ENCODE data around the gene SDF2L1.

The SDF2L1 gene

GRCh38 chr22:21622011-21622918, 19.8 kb upstream of the SDF2L1 start:
- no peak for TF ChIP-seq CTCF (IDR thresholded peaks at IDR 0.05; ENCODE audit: extremely low read depth, insufficient read depth, missing control alignments)
- in situ Hi-C loops (cut with MboI; ENCODE audit: low pct_unique_long_range_greater_than_20kb, low sequenced_read_pairs, unreplicated experiment), result no loop called here
- DNase-seq (ENCODE audit: low spot score), result no peak

DNA sequence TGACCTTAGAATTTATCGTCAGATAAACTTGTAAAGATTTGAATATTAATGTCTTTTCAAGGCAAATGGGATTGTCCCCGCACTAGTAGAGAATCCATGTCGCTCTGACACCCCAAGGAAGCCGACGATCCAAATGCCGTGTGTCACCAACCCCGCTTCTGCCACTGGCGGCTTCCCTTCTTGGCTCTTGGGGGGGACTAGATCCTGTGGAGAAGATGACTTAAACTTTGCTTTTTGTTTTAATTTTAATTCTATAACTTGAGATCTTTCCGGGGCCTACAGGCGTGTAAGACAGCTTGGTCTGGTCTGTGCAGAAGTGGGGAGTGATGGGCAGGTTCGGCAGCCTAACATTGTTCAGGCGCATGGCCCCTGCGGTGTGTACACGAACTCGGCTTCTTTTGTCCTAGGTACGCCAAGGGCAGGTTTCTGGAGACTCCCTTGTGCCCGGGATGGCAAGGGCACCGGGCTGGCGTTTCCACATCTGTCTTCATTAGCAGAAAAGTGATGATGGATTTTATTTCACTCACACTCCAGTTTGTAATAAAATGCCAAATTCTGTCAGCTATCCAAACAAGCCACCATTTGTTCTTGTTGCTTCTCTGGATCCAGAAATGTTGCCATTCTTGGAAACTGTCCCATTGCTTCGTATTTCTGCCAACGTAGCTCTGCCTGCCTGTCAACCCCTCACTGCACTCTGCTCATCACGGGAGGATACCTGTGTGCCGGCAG, 19.0 kb upstream of the SDF2L1 start:
- no peak for DNase-seq (ENCODE audit: low spot score)
- in situ Hi-C loops (cut with MboI; ENCODE audit: low pct_unique_long_range_greater_than_20kb, low sequenced_read_pairs, unreplicated experiment), result no loop called here
- TF ChIP-seq CTCF (IDR thresholded peaks at IDR 0.05; ENCODE audit: extremely low read depth, insufficient read depth, missing control alignments), result no peak

GRCh38 chr22:21623648-21623970, 18.5 kb upstream of the SDF2L1 start:
- no peak for DNase-seq (ENCODE audit: low spot score)
- in situ Hi-C loops (cut with MboI; ENCODE audit: low pct_unique_long_range_greater_than_20kb, low sequenced_read_pairs, unreplicated experiment), result no loop called here
- TF ChIP-seq CTCF (IDR thresholded peaks at IDR 0.05; ENCODE audit: extremely low read depth, insufficient read depth, missing control alignments), result no peak

- TF ChIP-seq CTCF (IDR thresholded peaks at IDR 0.05; ENCODE audit: extremely low read depth, insufficient read depth, missing control alignments), result peak; percentile 65
- DNase-seq (ENCODE audit: low spot score), result no peak
- in situ Hi-C loops (cut with MboI; ENCODE audit: low pct_unique_long_range_greater_than_20kb, low sequenced_read_pairs, unreplicated experiment), result no loop called here
Measured at GRCh38 chr22:21624120-21624879, 17.8 kb upstream of the SDF2L1 start.

DNA sequence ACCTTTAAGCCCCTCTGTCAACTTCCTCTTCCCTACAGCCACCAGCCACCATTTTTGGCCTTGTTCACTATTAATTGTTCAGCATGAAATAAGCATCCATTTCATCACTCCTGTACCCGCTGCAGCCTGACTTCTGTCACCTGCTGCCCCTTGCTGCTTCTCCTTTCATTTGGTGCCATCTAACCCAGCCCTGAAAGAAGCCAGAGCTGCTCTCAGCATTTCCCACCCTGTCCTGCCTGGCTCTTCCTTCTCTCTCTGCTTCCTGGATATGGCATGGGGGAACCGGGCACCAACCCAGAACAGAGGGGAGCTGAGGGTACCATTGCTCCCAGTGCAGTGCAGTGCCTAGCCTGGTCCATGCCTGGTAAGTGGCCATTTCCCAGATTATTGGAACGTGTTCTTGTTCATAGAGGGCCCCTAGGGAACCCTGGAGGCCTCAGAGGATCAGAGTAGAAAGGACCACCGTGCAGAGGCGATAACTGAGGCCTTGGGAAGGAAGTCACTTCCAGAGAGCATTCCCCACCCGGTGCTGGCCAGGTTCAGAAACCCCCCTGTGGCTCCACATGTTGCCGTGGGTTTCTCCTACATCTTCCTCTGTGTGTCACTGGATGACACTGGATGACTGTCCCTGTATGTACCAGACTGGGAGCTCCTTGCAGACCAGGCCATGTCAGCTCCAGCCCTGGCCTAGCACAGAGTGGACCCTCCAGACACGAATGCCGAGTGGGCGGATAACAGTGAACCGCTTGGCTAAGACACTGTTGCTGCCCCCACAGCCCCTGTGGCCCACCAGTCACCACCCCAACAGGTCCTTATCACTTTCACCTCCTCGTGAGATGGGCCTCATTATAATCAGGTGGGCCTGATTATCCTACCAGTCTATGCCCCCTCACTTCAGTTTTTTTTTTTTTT, 17.0 kb upstream of the SDF2L1 start:
- in situ Hi-C loops (cut with MboI; ENCODE audit: low pct_unique_long_range_greater_than_20kb, low sequenced_read_pairs, unreplicated experiment), result no loop called here

More for the DNA sequence above, 17.0 kb upstream of the SDF2L1 start:
- TF ChIP-seq CTCF (IDR thresholded peaks at IDR 0.05; ENCODE audit: extremely low read depth, insufficient read depth, missing control alignments), result no peak
- no peak for DNase-seq (ENCODE audit: low spot score)

Data from GM13977 (cell line).